ENCODE data around the gene PRR11.
A peak's percentile ranks its signal among the peaks of the same experiment; 100 is the strongest.
"Not testable (repeated sequence)": the region's sequence is repeated elsewhere in the genome, so short reads cannot be mapped to it uniquely, and the experiment has no call there.

Gene PRR11

GRCh38 chr17:59152925-59153324 lies 2.6 kb upstream of the PRR11 start:
- no peak for DNase-seq

- peak; percentile 23 for DNase-seq
These were observed 1.2 kb upstream of the PRR11 start for GRCh38 chr17:59154292-59154720.

- no peak for DNase-seq
These were observed 666 bp upstream of the PRR11 start, which contains the start of gene SKA2 for GRCh38 chr17:59154721-59155438. Gene SKA2 (minus strand): TSS chr17:59155186. CDS start chr17:59155163, 23 bp downstream.

- peak; percentile 47 for DNase-seq
These were observed 4.8 kb downstream of the PRR11 start for GRCh38 chr17:59160157-59161025.

- DNase-seq: no peak
These were observed 5.9 kb downstream of the PRR11 start for GRCh38 chr17:59161477-59161876.

GRCh38 chr17:59165933-59166342 lies 10.4 kb downstream of the PRR11 start:
- DNase-seq: peak; percentile 67

- no peak for DNase-seq
These were observed 12.0 kb downstream of the PRR11 start for GRCh38 chr17:59167571-59168001.

- DNase-seq: no peak
These were observed 17.0 kb downstream of the PRR11 start for GRCh38 chr17:59172436-59173004.

GRCh38 chr17:59174671-59175070 lies 19.1 kb downstream of the PRR11 start:
- DNase-seq: no peak

GRCh38 chr17:59175076-59175475 lies 19.5 kb downstream of the PRR11 start:
- DNase-seq: no peak

GRCh38 chr17:59178266-59178985 lies 22.9 kb downstream of the PRR11 start:
- no peak for DNase-seq

GRCh38 chr17:59179601-59180000 lies 24.1 kb downstream of the PRR11 start:
- DNase-seq: not testable (repeated sequence)

GRCh38 chr17:59180626-59181025 lies 25.1 kb downstream of the PRR11 start:
- DNase-seq: no peak

- DNase-seq: no peak
These were observed 25.9 kb downstream of the PRR11 start for GRCh38 chr17:59181481-59181880.

- DNase-seq: no peak
These were observed 30.5 kb downstream of the PRR11 start for GRCh38 chr17:59185997-59186396.

GRCh38 chr17:59186850-59187249 lies 31.3 kb downstream of the PRR11 start:
- no peak for DNase-seq

- no peak for DNase-seq
These were observed 35.3 kb downstream of the PRR11 start for GRCh38 chr17:59190806-59191205.

- DNase-seq: no peak
These were observed 37.9 kb downstream of the PRR11 start for GRCh38 chr17:59193336-59193862.

GRCh38 chr17:59199398-59199797 lies 43.9 kb downstream of the PRR11 start:
- DNase-seq: no peak

GRCh38 chr17:59202320-59202719 lies 46.8 kb downstream of the PRR11 start:
- DNase-seq: no peak

GRCh38 chr17:59219370-59219769 lies 63.8 kb downstream of the PRR11 start:
- no peak for DNase-seq

GRCh38 chr17:59219992-59220327 lies 64.4 kb downstream of the PRR11 start:
- DNase-seq: no peak
